ENCODE data around the gene SLC25A1.
"Not testable (repeated sequence)": the region's sequence is repeated elsewhere in the genome, so short reads cannot be mapped to it uniquely, and the experiment has no call there.

The SLC25A1 gene

DNA sequence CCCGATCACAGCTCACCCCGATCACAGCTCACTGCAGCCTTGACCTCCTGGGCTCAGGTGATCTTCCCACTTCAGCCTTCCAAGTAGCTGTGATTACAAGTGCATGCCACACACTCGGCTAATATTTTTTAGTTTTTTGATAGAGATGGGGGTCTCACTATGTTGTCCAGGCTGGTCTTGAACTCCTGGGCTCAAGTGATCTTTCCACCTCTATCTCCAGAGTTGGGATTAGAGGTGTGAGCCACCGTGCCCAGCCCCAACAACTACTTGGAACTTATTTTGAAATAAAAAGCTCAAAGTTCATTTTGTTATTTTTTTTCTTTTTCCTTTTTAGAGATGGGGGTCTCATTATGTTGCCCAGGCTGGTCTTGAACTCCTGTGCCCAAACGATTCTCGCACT is 27.8 kb upstream of the SLC25A1 start:
- no peak for DNase-seq (ENCODE audit: low spot score)

DNA sequence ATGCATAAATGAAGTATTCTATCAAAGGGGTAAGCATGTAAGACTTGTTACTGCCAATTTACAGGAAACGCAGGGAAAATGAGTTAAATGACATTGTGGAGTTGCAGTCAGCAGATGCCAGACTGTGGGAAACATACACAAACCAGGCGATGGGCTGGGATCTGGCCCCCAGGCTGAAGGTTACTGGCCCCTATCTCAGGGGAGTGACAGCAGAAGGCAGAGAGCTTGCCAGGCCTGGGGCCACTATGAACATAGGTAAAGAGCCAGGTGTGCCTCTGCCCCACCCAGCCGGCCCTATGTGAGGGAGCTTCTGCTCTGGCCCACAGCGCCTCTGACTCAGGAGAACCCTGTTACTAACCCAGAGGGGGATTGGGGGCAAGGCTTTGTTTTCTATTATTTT is 26.1 kb upstream of the SLC25A1 start:
- DNase-seq (ENCODE audit: low spot score), result no peak

DNA sequence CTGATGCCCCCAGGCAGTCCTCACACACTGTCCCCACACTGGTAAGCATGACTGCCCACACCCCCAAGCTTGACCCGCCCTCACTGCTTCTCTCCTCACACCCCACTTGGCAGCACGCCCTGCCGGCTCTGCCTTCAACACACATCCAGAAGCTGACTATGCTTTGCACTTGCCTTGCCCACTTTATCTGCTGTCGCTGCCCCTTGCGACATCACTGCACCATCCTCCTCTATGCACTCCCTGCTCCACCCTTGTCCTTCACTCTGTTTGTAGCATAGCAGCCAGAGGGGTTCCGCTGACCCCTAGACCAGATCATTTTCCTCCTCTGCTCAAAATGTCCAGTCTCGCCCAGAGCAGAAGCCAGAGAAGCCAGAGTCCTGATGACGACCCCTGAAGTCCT is 25.3 kb upstream of the SLC25A1 start:
- DNase-seq (ENCODE audit: low spot score), result no peak

DNA sequence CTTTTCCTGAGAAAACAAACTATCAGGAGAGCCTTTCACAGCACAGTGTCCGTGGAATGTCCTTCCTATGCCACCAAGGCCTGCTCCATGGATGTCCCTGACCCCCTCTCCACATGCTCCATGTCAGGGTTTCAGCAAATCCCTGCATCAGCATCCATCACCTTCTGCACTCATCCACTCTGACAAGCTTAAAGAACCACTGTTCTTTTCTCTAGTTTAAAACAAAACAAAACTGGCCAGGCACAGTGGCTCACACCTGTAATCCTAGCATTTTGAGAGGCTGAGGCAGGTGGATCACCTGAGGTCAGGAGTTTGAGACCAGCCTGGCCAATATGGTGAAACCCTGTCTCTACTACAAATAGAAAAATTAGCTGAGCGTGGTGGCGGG is 24.3 kb upstream of the SLC25A1 start:
- DNase-seq (ENCODE audit: low spot score), result not testable (repeated sequence)

DNA sequence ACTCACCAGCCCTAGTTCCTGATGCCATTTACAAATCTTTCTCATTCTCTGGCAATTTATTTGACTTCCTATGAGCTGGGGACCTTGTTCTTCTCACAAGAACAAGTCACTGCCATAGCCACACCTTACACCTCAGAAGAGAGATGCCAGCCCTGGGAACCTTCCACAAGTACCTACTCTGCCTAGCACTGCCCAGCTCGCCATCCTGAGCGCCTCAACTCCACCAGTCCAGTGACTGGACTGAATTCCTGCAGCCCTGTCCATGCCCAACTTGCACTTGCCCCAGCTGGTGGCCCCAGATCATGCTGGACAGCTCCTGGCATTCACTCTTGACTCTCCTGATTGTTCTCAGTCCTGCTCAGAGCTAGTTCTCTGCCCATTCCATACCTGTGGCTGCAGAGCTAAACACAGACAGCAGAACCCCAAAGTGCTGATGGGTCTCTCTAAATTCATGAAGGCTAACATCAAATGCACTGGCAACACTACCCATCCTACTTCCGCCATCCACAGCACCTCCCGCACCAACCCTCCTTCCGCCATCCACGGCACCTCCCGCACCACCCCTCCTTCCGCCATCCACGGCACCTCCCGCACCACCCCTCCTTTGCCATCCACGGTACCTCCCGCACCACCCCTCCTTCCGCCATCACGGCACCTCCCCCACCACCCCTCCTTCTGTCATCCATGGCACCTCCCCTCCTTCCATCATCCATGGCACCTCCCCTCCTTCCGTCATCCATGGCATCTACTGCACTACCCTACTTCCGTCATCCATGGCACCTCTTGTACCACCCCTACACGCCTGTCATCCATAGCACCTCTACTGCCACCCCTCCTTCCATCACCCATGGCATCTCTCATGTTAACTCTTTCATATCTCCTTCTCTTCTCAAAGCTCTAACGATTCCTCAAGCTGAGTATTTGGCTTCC is 23.6 kb upstream of the SLC25A1 start:
- no peak for DNase-seq (ENCODE audit: low spot score)

DNA sequence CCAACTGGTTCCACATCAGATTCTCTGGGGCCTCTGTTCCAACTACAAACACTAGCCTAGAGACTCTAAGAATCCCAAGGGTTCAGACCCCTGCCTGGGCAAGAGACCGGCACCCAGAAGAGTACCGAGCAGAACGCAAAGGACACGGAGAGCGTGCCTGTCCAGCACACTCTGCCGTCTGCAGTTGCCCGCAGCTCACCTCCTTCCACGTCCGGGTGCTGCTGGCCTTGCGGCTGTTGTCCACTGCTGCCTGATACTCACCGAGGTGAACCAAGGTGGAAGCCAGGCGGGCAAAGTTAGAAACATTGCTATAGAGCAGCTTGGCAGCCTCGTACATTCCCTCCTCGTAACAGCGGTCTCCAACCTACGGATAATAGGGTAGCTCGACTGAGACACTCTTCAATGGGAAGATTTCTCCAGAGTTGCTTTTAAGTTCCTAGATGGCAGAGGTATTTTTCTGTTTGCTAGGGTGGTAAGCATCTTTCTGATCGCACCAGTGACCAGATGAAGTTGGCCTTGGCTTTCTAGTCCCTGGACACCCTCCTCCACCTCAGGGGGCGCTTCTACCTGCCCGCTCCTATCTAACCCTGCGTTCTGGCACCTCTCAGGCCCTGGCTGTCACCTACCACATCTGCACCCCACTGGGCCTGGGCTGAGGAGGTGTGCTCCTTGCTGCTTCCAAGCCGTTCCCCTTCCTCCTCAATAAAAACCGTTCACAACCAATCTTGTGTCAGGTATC is 22.8 kb upstream of the SLC25A1 start:
- DNase-seq (ENCODE audit: low spot score), result no peak

DNA sequence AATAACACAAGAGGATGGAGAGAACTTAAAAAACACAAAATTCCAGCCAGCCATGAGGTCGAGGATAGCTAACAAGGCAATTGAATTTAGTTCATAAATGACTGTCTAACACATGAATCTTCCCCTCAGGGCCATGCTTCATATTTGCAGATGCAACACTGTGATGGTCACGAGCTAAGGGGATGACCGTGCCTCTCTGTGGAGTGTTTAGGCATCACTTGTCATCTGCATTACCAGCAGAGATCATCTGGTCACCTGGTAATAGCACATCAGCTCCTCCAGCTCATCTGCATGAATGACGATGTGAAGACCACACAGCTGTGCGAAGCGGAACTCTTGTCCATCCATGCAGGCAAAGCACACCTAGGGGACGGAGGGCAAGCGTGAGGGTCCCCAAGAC is 20.9 kb upstream of the SLC25A1 start:
- DNase-seq (ENCODE audit: low spot score), result no peak

DNA sequence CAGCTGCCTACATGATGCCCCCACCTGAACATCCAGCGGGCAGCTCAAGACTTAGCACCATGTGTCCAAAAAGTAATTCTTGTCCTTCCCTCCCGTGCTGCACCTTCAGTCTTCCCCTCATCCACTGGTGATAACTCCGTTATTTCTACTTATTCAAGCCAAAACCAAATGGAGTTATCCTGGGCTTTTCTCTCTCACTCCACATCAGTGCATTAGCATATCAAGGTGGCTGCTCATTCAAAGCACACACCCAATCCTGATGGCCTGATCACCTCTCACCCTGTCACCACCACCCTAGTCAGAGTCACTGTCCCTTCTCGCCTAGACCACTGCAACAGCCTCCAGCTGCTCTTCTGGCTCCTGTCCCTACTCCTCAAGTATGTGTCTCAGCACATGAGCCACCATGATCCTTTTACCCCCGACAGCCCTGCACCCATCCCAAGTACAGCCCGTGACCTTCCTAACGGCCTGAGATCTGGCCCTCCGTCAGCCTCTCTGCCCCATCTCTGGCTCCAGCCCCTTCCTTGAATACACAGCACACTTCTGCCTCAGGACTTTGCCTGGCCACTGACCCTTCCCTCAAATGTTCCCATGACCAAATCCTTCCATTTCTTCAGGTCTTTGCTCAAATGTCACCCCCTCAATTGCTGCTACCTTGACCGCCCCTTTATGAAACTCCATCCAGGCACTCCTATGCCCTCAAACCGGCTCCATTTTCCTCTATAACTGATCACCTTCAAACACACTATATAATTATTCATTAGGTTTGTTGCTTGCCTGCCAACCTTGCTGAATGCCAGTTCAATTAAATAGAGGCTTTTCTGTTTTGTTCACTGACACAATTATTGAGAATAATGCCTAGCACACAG is 19.7 kb upstream of the SLC25A1 start:
- DNase-seq (ENCODE audit: low spot score), result no peak

DNA sequence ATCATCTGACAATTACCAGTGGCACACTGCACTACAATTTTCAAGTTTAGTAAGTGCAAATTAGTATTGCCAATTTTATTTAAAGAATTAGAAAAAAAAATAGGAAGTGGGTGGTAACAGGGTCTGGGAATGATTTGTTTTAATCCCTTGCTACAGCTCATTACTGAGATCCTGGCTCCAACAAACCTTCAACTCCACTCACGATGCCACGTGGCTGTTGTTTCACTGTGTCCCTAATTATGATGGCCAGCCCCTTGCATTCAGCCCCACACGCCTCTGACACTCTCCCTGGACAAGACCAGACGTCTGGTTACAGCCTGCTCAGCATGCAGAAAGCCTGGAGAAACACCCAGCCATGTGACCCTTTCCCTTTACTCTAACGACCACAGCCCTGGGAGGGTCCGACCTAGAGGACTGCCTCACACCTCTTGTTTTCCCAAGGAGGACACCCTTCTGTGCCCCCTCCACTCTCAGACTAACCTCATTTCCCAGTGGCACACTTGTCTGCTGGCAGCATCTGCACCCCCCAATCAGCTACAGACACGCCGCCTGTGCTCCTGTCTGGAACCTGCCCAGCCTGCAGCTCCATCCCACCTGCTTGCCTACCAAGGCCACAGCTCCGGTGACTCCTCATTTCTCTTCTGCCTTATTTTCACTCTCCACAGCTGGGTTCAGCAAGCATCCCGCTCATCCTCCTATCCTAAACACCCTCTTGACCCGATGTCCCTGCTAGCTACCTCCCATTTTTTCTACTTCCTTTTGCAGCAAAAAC is 18.5 kb upstream of the SLC25A1 start:
- no peak for DNase-seq (ENCODE audit: low spot score)

DNA sequence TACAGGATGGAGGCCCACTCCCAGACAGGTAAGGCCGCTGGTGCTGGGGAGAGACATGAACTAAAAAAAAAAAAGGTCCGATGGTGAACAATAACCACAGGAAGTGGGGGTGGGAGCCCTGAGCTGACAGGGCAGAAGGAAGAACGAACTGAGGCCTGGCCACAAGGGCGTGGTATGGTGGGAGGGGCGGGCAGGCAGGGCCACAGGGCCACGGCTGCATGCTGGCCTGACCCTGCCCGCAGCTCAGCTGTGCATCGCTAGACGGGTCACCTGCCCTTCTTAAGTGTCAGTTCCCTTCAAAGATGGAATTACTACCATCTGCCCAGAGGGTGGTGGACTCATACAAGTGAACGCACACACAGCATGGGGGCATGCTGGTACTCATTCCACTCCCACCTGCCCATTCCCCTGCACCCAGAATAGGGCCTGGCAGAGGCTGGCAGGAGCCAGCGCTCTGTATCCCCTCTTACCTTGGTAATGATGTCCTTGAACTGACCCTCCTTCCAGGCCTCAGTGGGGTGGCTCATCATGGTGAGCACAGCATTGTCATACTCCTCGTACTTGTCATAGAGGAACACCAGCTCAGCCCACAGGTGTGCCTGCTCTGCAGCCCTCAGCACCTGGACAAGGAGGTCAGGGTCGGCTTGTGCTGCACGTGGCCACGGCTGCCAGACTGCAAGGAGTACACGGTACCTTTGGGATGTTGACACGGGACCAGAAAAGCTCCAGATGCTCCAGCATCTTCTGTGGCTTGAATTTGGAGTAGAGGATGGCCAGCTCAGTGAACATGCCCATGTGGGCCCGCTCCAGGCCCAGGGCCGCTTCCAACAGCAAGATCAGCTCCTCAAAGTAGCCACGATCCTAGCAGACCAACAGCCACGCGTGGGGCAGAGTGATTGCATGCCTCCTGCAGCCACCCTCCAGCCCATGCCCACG is 17.5 kb upstream of the SLC25A1 start:
- no peak for DNase-seq (ENCODE audit: low spot score)

DNA sequence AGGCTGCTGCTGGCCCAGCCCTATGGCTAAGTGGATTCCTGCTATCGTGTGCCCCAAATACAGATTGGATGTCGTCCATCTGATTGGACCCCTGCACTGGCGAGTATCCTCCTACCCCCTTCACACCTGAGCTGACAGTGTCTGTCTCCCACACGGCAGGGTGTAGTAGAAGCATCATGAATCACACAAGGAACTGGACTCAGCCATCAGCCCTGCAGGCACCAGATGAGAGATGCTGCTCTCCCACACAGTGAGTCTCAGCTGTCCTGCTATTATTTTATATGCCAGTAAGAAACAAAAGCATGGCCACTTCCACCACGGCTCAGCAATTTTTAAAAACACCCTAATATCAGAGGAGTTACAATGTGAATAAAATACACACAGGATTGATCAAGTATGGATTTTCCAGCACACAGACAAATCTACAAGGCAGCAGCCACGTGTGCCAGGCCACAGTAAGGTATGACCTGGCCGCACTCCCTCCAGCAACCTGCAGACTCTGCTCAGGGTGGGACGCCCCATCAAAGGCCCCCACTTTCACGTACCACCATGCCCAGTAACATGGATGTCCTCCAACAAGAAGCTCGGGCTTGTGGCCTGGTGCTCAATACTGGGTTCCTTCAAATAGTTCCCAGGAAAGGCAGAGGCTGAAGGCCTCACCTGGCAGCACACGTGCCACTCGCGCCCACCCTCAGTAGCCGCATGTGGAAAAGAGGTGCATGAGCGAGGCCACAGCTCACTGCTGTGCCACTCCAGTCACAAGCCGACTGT is 16.4 kb upstream of the SLC25A1 start:
- DNase-seq (ENCODE audit: low spot score), result no peak

DNA sequence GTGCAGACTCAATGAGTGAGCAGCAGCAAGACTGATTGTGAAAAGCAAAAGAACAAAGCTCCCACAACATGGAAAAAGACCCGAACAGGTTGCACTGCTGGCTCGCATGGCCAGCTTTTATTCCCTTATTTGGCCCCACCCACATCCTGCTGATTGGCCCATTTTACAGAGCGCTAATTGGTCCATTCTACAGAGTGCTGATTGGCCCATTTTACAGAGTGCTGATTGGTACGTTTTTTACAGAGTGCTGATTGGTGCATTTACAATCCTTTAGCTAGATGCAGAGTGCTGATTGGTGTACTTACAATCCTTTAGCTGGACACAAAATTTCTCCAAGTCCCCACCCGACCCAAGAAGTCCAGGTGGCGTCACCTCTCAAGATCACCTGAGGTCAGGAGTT is 15.3 kb upstream of the SLC25A1 start:
- no peak for DNase-seq (ENCODE audit: low spot score)

DNA sequence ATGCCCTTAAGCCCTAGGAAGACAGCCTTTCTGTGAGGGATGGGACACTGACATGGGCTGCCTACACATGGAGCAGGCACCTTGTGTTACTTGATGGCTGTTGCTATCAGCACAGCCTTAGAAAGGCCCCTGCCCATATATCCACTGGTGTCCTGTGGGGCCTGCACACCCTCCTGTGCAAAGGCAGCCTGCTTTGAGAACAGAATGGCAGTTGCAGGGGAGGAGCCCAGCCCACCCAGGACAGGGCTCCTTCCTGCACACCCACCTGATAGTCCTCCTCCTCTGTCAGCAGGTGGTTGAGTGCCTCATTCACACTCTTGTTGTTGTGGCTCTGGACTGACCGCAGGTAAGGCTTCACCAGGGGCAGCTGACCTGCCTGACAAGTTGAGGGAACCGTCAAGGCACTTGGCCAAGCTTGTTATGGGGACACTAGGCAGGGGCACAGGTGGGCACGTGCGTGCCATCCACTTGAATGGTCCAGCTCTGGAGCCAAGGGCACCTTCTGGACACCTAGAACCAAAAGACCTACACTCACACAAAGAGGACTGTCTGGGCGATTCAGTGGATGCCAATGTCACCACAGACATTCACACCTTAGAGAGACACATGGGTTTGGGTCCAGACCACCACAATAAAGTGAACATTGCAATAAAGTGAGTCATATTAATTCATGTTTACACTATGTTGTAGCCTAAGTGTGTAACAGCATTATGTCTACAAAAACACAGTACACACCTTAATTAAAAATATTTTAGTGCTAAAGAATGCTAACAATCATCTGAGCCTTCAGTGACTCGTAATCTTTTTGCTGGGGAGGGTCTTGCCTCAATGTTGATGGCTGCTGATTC is 9.4 kb upstream of the SLC25A1 start:
- DNase-seq (ENCODE audit: low spot score), result no peak

DNA sequence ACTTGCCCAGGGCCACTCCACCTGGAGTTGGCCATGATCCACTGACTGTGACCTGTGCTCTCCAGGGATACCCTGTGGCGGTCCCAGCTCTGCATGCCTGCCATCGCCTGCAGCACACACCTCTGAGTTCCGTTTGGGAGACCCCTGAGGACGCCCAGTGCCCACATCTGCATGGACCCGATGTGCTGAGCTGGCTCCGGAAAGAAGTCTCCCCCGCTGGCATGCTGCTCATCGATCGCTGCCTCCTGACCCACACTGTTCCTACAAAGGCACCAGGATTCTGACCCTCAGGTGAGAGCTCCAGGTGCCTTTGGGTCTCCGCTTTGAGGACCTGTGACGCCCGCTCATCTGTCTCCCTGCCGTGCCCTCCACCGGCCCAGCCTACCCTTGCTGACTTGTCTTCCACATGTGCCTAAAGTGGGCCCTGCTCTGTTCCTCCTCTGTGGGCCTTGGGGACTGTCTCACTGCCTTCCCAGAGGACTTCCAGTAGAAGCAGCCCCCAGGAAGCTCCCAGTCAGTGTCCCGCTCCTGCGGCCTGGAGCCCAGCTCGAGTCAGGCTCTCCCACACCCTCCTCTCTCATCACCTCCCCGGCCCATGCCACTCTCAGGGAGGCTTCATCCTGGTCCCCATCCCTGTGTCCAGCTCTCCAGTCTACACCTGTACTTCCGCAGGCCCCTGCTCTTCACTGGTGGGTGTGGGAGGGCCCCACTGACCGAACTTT is 5.9 kb upstream of the SLC25A1 start:
- DNase-seq (ENCODE audit: low spot score), result no peak

DNA sequence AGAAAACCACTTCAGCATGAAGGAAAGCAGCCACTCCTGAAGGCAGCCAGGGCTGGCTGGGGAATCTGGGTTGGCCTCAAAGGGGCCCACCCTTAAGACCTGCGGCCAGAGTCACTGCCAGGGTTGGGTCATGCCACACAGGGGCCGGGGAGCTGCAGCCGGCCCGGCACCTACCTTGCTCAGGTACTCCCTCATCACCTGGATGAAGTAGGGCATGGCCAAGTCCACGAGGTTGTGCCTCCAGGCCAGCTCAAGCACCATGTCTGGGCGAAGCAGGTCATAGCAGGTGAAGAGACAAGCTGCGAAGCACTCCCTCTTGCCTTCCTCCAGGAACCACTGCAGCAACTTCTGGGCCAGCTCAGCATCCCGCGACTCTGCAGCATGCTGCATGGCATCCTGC is 4.7 kb upstream of the SLC25A1 start:
- DNase-seq (ENCODE audit: low spot score), result no peak

DNA sequence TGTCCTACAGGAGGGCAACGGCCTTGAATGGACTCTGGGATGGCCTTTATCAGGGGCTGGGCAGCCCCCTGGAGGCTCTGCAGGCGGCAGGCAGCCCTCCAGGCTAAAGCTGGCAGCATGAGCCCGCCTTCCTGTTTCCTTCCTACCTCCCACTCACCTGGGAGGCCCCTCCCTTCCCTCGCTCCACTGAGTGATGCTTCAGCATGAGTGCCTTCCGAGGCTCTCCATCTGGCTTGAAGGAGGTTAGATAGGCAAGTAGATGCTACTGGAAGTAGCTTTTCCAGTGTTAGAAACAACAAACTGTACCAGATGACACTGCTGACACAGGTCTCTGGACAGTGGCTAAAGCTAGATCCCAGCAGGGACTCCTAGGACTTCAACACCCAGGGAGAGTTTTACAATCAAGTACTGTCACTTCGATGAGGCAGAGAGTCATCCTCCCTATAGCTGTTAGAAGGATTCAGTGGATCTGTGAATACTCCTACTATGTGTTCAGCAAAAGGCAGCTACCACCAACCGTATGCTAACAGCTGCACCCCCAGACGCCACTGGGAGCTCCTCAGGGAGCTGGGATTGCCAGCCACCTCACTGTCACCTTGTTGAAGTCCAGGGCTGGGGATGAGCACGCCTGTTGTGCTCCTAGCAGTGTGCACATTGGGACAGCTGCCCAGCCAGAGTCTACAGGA is 4.1 kb upstream of the SLC25A1 start:
- DNase-seq (ENCODE audit: low spot score), result no peak

DNA sequence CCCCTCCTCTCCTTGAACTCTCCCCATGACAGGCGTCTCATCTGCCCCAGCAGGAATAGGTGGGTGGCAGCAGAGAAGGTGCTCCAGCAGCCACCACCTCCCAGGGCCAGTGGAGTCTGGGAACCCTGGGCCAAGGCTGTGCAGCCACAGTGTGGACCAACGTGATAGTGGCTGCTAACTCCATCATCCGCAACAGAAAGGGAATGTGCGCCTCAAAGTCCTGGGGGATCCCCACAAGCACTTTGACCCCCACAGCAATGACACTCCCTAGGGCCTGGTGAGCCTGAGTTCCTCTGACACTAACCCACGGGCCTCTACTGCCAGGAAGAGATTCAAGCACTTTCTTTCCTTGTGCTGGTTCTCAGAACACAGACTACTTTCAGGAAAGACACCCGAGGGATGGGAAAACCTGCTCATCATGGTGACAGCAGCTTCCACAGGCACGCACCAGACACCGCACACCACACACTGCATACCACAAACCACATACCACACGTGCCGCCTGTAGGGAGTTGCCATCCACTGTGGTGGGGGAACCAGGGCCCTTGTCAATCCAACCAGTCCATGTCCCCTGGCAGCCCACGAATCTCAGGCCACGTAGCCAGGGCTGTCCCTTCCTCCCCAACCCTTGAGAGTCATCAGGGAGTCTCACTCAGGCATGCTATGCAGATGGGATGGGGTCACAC is 3.4 kb upstream of the SLC25A1 start:
- no peak for DNase-seq (ENCODE audit: low spot score)
